ENCODE results near the gene TPM2.
A peak's percentile ranks its signal among the peaks of the same experiment; 100 is the strongest.

DNA sequence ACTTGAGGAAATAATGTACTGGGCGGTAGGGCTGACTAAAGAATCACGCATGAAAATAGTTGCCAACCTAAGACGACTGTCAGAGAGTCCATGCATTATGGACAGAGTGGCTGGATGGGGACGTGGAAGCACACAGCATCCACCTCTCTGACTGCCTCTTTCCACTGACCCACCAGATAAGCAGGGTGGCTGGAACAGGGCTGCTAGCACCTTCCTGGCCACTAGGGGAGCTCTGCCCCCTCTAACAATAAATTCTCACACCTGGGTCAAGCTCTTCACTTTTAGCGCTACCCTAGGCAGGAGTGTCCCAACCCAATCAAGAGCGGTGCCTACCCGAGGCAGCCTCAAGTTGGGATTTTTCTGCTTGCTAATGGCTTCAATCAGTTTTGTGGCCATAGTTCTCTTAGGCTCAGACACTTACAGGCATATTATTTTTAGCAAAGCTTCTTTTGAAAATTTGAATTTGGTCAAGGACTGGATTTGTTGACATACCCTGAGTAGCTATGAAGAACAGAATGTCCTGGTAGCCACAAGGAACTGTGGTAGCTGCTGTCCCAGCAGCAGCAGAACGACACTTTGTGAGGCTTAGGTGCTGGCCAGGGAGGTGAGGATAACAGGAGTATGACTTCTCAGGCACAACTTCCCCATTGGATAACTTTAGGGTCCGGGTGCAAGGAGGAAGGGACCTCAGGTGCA lies 6.9 kb upstream of the TPM2 start:
- TF ChIP-seq, protein P1, sequence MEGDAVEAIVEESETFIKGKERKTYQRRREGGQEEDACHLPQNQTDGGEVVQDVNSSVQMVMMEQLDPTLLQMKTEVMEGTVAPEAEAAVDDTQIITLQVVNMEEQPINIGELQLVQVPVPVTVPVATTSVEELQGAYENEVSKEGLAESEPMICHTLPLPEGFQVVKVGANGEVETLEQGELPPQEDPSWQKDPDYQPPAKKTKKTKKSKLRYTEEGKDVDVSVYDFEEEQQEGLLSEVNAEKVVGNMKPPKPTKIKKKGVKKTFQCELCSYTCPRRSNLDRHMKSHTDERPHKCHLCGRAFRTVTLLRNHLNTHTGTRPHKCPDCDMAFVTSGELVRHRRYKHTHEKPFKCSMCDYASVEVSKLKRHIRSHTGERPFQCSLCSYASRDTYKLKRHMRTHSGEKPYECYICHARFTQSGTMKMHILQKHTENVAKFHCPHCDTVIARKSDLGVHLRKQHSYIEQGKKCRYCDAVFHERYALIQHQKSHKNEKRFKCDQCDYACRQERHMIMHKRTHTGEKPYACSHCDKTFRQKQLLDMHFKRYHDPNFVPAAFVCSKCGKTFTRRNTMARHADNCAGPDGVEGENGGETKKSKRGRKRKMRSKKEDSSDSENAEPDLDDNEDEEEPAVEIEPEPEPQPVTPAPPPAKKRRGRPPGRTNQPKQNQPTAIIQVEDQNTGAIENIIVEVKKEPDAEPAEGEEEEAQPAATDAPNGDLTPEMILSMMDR (conservative IDR thresholded peaks at IDR 0.05; ENCODE audit: low read depth, low read length) = peak; percentile 73
- TF ChIP-seq EZH2 (IDR thresholded peaks at IDR 0.05; ENCODE audit: low read length, unreplicated experiment) = no peak
